T-helper 2 cell treated with Interferon-gamma antibody and Interleukin-4, amounts not matched to agents 100 ng/mL and 5 ng/mL, for 36 hours (primary cell): ENCODE data around the gene NOC2L. TPM values are rescaled to one million over a fixed set of nuclear protein-coding genes. Genes with fewer than 3 reads are reported as not detected.
"Not testable (repeated sequence)": the region's sequence is repeated elsewhere in the genome, so short reads cannot be mapped to it uniquely, and the experiment has no call there.

Experiments used
- intact Hi-C: fragments of 100-400 bp; cut with micrococcal nuclease; formaldehyde crosslinking; loops from one replicate; pipeline ENCODE4 v1.15.1; 2023
- total RNA-seq: library from RNA; stranded (reverse); gene quantifications from 2 replicates; pipeline ENCODE4 v1.2.3, GENCODE V29; 2022

The NOC2L gene
- total RNA-seq, 1 donor from 2014 or later = 90.7 TPM

DNA sequence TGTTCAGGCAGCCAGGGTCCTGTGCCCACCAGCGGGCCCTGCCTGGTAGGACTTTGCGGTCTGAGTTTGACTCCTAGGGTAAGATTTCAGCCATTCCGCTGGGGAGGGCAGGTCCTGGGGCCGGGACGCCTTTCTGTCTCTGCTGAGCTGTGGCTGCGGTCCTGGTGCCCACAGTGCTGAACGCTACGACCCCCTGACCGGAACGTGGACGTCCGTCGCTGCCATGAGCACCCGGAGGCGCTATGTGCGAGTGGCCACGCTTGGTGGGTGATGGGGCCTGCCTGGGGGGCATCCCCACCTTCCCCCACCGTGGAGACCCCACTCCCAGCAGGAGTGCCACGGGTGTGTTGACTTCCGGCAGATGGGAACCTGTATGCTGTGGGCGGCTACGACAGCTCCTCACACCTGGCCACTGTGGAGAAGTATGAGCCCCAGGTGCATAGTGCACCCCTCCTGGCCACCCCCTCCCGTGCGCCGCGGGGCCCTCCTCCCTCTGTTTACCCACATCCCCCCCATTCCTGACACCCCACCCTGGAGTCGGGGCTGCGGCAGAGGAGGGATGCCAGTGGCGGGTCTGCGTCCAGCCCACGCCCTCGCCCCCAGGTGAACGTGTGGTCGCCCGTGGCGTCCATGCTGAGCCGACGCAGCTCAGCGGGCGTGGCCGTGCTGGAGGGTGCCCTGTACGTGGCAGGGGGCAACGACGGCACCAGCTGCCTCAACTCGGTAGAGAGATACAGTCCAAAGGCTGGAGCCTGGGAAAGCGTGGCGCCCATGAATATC, 4.9 kb upstream of the NOC2L start:
- intact Hi-C loops = no loop called here

- intact Hi-C loops = no loop called here
Observed at GRCh38 chr1:963301-963651, 4.2 kb upstream of the NOC2L start.

GRCh38 chr1:962381-963300, 3.6 kb upstream of the NOC2L start:
- intact Hi-C loops = no loop called here

DNA sequence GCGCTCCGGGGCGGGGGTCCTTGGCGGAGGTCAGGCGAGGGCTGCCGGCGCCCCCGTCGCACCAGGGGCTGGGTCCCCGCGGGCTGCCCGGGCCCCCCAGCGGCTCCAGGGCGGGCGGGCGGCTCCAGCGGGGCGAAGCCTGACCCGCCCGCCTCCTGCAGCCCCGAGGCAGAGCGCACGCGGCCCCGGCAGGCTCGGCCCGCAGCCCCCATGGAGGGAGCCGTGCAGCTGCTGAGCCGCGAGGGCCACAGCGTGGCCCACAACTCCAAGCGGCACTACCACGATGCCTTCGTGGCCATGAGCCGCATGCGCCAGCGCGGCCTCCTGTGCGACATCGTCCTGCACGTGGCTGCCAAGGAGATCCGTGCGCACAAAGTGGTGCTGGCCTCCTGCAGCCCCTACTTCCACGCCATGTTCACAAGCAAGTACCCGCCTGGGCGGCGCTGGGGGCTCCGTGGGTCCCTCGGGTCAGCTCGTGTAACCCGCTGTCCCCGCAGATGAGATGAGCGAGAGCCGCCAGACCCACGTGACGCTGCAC, 2.1 kb upstream of the NOC2L start:
- intact Hi-C loops = no loop called here

- intact Hi-C loops = no loop called here
Observed at GRCh38 chr1:960363-961131, 1.5 kb upstream of the NOC2L start, which contains the start of gene KLHL17. KLHL17 (plus strand) TSS chr1:960584; CDS start chr1:960694, 110 bp downstream.

DNA sequence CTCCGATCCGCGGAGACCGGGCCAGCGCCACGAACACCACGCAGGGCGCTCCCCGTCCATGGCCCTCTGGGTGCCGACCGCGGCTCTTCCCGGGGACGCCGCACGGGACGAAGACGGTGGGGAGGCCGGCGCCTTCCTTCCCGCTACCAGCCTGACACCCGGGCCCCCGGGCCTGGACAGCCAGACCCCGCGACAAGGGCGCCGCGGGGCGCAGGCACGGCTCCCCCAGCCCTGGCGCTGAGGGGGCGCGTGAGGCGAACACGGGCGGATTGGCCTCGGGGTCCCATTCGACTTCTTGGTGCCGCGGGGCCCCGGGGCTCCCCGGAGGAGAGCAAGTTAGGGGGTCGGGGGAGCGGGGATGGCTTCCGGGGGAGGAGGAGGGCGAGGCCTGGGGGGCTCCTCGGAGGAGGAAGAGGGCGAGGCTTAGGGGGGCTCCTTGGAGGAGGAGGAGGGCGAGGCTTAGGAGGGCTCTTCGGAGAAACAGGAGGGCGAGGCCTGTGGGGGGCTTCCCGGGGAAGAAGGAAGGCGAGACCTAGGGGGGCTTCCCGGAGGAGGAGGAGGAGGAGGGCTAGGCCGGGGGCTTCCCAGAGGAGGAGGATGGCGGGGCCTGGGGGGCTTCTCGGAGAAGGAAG, 791 bp upstream of the NOC2L start:
- intact Hi-C loops = no loop called here

DNA sequence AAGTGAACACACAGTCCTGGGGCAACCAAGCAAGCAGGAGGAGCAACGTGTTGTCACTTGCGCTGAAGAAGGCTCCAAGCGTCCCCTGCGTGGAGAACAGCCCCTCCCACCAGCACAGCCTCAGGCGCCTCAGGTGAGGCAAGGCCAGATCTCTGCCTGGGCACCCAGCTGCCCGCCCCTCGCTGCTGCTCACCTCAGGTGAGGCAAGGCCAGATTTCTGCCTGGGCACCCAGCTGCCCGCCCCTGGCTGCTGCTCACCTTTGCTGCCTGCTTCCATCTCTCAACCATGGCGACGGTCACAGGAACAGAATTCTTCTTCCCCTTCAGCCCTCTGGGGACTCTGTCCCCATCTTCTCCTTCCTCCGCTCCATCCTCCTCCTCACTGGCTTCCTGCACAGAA, 2.4 kb downstream of the NOC2L start:
- intact Hi-C loops = no loop called here

- intact Hi-C loops = no loop called here
Observed at GRCh38 chr1:955474-955873, 3.6 kb downstream of the NOC2L start.

GRCh38 chr1:954927-955326, 4.1 kb downstream of the NOC2L start:
- intact Hi-C loops = no loop called here

DNA sequence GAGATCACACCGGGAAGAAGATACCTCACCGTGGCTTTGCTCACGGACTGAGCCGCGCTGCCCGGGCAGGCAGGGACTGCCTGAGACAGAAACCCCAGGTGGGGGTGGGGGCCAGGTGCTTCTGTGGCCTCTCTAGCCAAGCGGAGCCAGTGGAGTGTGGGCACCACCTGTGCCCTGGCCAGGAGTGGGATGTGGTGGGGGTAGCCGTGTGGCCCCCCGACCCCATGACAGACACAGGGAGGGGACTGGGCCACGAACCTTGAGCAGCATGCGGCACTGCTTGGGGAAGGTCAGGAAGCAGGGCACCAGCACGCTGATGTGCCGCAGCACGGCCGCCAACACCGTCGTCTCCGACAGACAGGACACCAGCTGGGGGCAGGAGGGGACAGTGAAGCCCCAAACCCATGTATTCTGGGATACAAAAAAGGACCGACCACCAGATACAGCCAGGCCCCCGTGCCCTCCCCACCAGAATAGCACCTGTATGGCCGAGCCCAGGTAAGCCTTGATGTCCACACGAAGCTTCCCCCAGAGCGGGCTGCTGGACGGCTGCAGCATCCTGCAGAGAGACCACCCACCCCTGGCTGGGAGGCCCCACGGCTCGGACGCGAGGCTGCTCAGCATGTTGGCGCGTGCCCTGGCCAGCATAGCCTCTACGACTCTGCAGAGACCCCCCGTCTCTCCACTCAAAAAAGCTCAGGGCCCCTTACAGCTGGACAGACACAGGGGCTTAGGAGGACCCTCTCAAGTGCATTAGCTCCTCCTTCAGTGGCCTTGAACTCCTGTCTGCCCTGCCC, 5.3 kb downstream of the NOC2L start:
- intact Hi-C loops = no loop called here

GRCh38 chr1:952603-953002, 6.5 kb downstream of the NOC2L start:
- intact Hi-C loops = no loop called here

GRCh38 chr1:952201-952600, 6.9 kb downstream of the NOC2L start:
- intact Hi-C loops = no loop called here

GRCh38 chr1:951364-951763, 7.7 kb downstream of the NOC2L start:
- intact Hi-C loops = no loop called here

GRCh38 chr1:950881-951280, 8.2 kb downstream of the NOC2L start:
- intact Hi-C loops = no loop called here

GRCh38 chr1:950268-950667, 8.8 kb downstream of the NOC2L start:
- intact Hi-C loops = no loop called here

- intact Hi-C loops = no loop called here
Observed at GRCh38 chr1:947958-948357, 11.1 kb downstream of the NOC2L start.

GRCh38 chr1:946811-947210, 12.2 kb downstream of the NOC2L start:
- intact Hi-C loops = not testable (repeated sequence)

- intact Hi-C loops = no loop called here
Observed at GRCh38 chr1:945688-946556, 13.1 kb downstream of the NOC2L start.
